COR-L47 (cell line): ENCODE measurements around the gene RFT1.
A peak's percentile ranks its signal among the peaks of the same experiment; 100 is the strongest.

Experiments used
- DNase-seq: peaks from one replicate; lab custom pipeline; 2025; lab: John Stamatoyannopoulos, UW

Gene RFT1

GRCh38 chr3:53150247-53151085, 20.2 kb upstream of the RFT1 start:
- DNase-seq, result no peak

- DNase-seq, result no peak
Measured at GRCh38 chr3:53149699-53150098, 19.5 kb upstream of the RFT1 start.

GRCh38 chr3:53149006-53149690, 18.9 kb upstream of the RFT1 start:
- DNase-seq, result no peak

GRCh38 chr3:53147903-53148400, 17.7 kb upstream of the RFT1 start:
- peak; percentile 19 for DNase-seq

- DNase-seq, result no peak
Measured at GRCh38 chr3:53147151-53147902, 17.1 kb upstream of the RFT1 start.

- DNase-seq, result no peak
Measured at GRCh38 chr3:53146319-53146891, 16.2 kb upstream of the RFT1 start.

- DNase-seq, result no peak
Measured at GRCh38 chr3:53145713-53146080, 15.5 kb upstream of the RFT1 start.

GRCh38 chr3:53144862-53145712, 14.9 kb upstream of the RFT1 start:
- peak; percentile 5 for DNase-seq

GRCh38 chr3:53144446-53144845, 14.2 kb upstream of the RFT1 start:
- no peak for DNase-seq

GRCh38 chr3:53142986-53143385, 12.8 kb upstream of the RFT1 start:
- no peak for DNase-seq

- DNase-seq, result no peak
Measured at GRCh38 chr3:53140847-53141845, 10.9 kb upstream of the RFT1 start.

GRCh38 chr3:53139906-53140846, 9.9 kb upstream of the RFT1 start:
- no peak for DNase-seq

GRCh38 chr3:53137835-53138446, 7.7 kb upstream of the RFT1 start:
- no peak for DNase-seq

GRCh38 chr3:53137221-53137620, 7.0 kb upstream of the RFT1 start:
- no peak for DNase-seq

- peak; percentile 3 for DNase-seq
Measured at GRCh38 chr3:53134631-53135232, 4.5 kb upstream of the RFT1 start.

GRCh38 chr3:53132347-53132746, 2.1 kb upstream of the RFT1 start:
- DNase-seq, result no peak

- no peak for DNase-seq
Measured at GRCh38 chr3:53131096-53131495, 861 bp upstream of the RFT1 start.

- DNase-seq, result no peak
Measured at GRCh38 chr3:53129344-53129743, 891 bp downstream of the RFT1 start.
